Measurements from ENCODE around the gene PAM. TPM values are rescaled to one million over a fixed set of nuclear protein-coding genes. Genes with fewer than 3 reads are reported as not detected.

The PAM gene
- total and polyA plus RNA-seq, 2 donors (not counting 3 experiments of a cell fraction or from before 2014, with no cell fraction given), result 118 to 176 TPM

DNA sequence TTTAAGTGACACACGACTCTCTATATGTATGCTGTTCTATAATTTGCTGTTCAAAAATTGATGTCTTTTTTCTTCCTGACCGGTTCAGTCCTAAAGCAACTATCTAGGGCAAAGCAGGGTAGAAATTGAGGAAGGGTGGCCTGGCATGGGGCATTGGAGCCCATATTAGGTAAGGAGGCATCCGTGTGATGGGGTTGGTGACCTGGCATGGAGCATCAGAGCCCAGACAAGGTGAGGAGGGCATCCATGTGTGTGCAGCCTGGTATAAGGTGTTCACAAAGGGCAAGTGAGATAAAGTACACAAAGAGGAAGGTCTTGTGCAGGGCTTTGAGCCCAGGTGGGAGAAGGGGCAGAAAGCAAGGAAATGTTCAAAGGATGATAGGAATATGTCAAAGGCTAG is 104.9 kb downstream of the PAM start:
- no peak for DNase-seq (ENCODE audit: low read depth, low spot score)
- Histone ChIP-seq H2AFZ (ENCODE audit: low read depth, low read length) (no peak overlapping the region), H3K9ac (replicated peaks; ENCODE audit: extremely low read depth, insufficient read depth, low read length) (no peak overlapping the region), H3K4me1 (ENCODE audit: control insufficient read depth, extremely low read depth, insufficient read depth, low read length) (peaks cover 19% of the 10 kb centered on the region), H3K36me3 (ENCODE audit: control insufficient read depth in 2 of 2, extremely low read depth in 1 of 2, insufficient read depth in 2 of 2, low read length in 2 of 2) (no peaks in the 10 kb centered on the region), H4K20me1 (replicated peaks; ENCODE audit: control insufficient read depth, extremely low read depth, insufficient read depth, low read length) (no peaks in the 10 kb centered on the region), H3K4me3 (replicated peaks in 1 of 3; ENCODE audit: insufficient read depth in 1 of 3, low read depth in 1 of 3, low read length in 3 of 3) (no peak overlapping the region), H3K9me3 (replicated peaks; ENCODE audit: control insufficient read depth, insufficient read depth, low read length) (no peaks in the 10 kb centered on the region), H3K27me3 (ENCODE audit: control insufficient read depth in 2 of 2, insufficient read depth in 2 of 2, low read length in 2 of 2) (no peaks in the 10 kb centered on the region), H3K9me1 (replicated peaks; ENCODE audit: control insufficient read depth, extremely low read depth, insufficient read depth, low read length) (no peaks in the 10 kb centered on the region), H3K79me2 (ENCODE audit: control insufficient read depth, insufficient read depth, low read length) (no peaks in the 10 kb centered on the region), H3K4me2 (ENCODE audit: insufficient read depth, low read length) (no peak overlapping the region), H3K27ac (ENCODE audit: insufficient read depth, low read depth, low read length) (no peak overlapping the region)
- CTCF ChIA-PET, result no interaction called here
- POLR2A ChIA-PET, result no interaction called here
- dilution Hi-C loops (cut with MboI; ENCODE audit: extremely low pct_ligation_motif_present, low sequenced_read_pairs), result no loop called here
- no TSS peak for BruUV-seq (replicated peaks)
- TF ChIP-seq GATA2 (IDR thresholded peaks at IDR 0.05; ENCODE audit: insufficient read depth, insufficient read length, low read depth, low read length) (no peak), POLR2A (IDR thresholded peaks at IDR 0.05; ENCODE audit: low read depth, low read length) (no peak), MYC (IDR thresholded peaks at IDR 0.05; ENCODE audit: low read depth, low read length) (no peak), FOS (IDR thresholded peaks at IDR 0.05; ENCODE audit: borderline replicate concordance, insufficient read depth, low read length) (no peak), EZH2 (IDR thresholded peaks at IDR 0.05; ENCODE audit: borderline replicate concordance, low read depth, low read length, severe bottlenecking) (no peak), JUN (IDR thresholded peaks at IDR 0.05; ENCODE audit: borderline replicate concordance, insufficient read depth, insufficient read length, low read depth) (no peak), POLR2AphosphoS5 (IDR thresholded peaks at IDR 0.05; ENCODE audit: insufficient read depth, low read depth, low read length) (no peak)
- TF ChIP-seq, protein P1, sequence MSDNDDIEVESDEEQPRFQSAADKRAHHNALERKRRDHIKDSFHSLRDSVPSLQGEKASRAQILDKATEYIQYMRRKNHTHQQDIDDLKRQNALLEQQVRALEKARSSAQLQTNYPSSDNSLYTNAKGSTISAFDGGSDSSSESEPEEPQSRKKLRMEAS (IDR thresholded peaks at IDR 0.05; ENCODE audit: insufficient read depth, insufficient read length), result no peak
- TF ChIP-seq, protein P2, sequence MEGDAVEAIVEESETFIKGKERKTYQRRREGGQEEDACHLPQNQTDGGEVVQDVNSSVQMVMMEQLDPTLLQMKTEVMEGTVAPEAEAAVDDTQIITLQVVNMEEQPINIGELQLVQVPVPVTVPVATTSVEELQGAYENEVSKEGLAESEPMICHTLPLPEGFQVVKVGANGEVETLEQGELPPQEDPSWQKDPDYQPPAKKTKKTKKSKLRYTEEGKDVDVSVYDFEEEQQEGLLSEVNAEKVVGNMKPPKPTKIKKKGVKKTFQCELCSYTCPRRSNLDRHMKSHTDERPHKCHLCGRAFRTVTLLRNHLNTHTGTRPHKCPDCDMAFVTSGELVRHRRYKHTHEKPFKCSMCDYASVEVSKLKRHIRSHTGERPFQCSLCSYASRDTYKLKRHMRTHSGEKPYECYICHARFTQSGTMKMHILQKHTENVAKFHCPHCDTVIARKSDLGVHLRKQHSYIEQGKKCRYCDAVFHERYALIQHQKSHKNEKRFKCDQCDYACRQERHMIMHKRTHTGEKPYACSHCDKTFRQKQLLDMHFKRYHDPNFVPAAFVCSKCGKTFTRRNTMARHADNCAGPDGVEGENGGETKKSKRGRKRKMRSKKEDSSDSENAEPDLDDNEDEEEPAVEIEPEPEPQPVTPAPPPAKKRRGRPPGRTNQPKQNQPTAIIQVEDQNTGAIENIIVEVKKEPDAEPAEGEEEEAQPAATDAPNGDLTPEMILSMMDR (IDR thresholded peaks at IDR 0.05; ENCODE audit: extremely low read depth in 1 of 2, insufficient read depth in 1 of 2, low read depth in 1 of 2, low read length in 2 of 2), result no peak
- intact Hi-C loops (cut with micrococcal nuclease), result no loop called here
- FAIRE-seq, result no peak
